CD4-positive, alpha-beta T cell (primary cell): ENCODE data around the gene FAM174C. TPM values are rescaled to one million over a fixed set of nuclear protein-coding genes. Genes with fewer than 3 reads are reported as not detected.
A peak's percentile ranks its signal among the peaks of the same experiment; 100 is the strongest.

ENCODE experiments used
- ATAC-seq: fragments of 200-7000 bp; cut with Tn5 transposase; one replicate; pipeline ENCODE4 v1.10.0; 2022; ENCODE audit warnings: mild to moderate bottlenecking; ENCODE audit not compliant: poor library complexity
- CTCF ChIA-PET: fragments of 350-600 bp; sonication (Branson Sonifier 250); formaldehyde crosslinking; loops from one replicate; lab custom pipeline; 2021; ENCODE audit warnings: antibody characterized with exemption, inconsistent platforms; lab: Charles Lee
- POLR2A ChIA-PET: fragments of 350-600 bp; sonication (Branson Sonifier 250); formaldehyde crosslinking; loops from one replicate; lab custom pipeline; 2021; ENCODE audit warnings: antibody characterized with exemption, inconsistent platforms; lab: Charles Lee
- DNase-seq, 14 experiments: peaks; one replicate each; pipeline ENCODE4 v3.0.0-alpha.2; 2013 to 2020; ENCODE audit warnings: mixed read lengths in 2 of 14
- H3K27ac ChIP-seq, 2 donors: one replicate each; pipeline versions ENCODE4 v1.5.1 to v1.7.0; 2013; ENCODE audit warnings: low read length in 2 of 2, low read depth in 1 of 2, mild to moderate bottlenecking in 1 of 2
- H3K27me3 ChIP-seq, 2 experiments: 1 replicate in 1 of 2; 2 replicates in 1 of 2; pipeline versions ENCODE4 v1.6.1 to v1.7.0; 2013; ENCODE audit warnings: low read length in 2 of 2, control low read depth in 1 of 2, mild to moderate bottlenecking in 1 of 2, moderate library complexity in 1 of 2; ENCODE audit not compliant: insufficient read depth in 2 of 2, control insufficient read depth in 1 of 2
- H3K36me3 ChIP-seq: one replicate; pipeline ENCODE4 v1.6.1; 2013; ENCODE audit warnings: low read length, control low read depth; ENCODE audit not compliant: insufficient read depth
- H3K4me1 ChIP-seq: one replicate; pipeline ENCODE4 v1.6.1; 2013; ENCODE audit warnings: low read length, control low read depth; ENCODE audit not compliant: insufficient read depth
- H3K4me3 ChIP-seq: one replicate; pipeline ENCODE4 v1.5.1; 2013; ENCODE audit warnings: mild to moderate bottlenecking, low read length, moderate library complexity
- H3K9me3 ChIP-seq, 2 experiments: 1 replicate in 1 of 2; 2 replicates in 1 of 2; pipeline versions ENCODE4 v1.6.1 to v1.7.0; 2013; ENCODE audit warnings: low read length in 2 of 2, mild to moderate bottlenecking in 2 of 2, control low read depth in 1 of 2, moderate library complexity in 1 of 2; ENCODE audit not compliant: control insufficient read depth in 1 of 2, insufficient read depth in 1 of 2
- H3K27ac Mint-ChIP-seq: one replicate; pipeline ENCODE4 v1.8.0; 2020; ENCODE audit warnings: mixed read lengths
- H3K27me3 Mint-ChIP-seq: one replicate; pipeline ENCODE4 v1.8.0; 2021; ENCODE audit warnings: mixed read lengths
- H3K36me3 Mint-ChIP-seq: one replicate; pipeline ENCODE4 v1.8.0; 2021; ENCODE audit warnings: low read depth, mixed read lengths
- H3K4me1 Mint-ChIP-seq: one replicate; pipeline ENCODE4 v1.8.0; 2021; ENCODE audit warnings: low read depth, mixed read lengths
- H3K4me3 Mint-ChIP-seq: one replicate; pipeline ENCODE4 v1.8.0; 2020; ENCODE audit warnings: mild to moderate bottlenecking, mixed read lengths
- H3K9me3 Mint-ChIP-seq: one replicate; pipeline ENCODE4 v1.8.0; 2020; ENCODE audit warnings: mixed read lengths
- intact Hi-C, 2 experiments: fragments of 100-400 bp; cut with DNase I in 1 of 2; cut with micrococcal nuclease in 1 of 2; formaldehyde crosslinking; loops; one replicate each; pipeline versions ENCODE4 v1.15.1 to v1.9.0; 2023 to 2025; cut with DNase I, micrococcal nuclease
- total RNA-seq, 174 experiments: library from RNA in 2 of 174; stranded (reverse) in 2 of 174; gene quantifications; one replicate each; pipeline ENCODE4 v1.2.3 and lab custom pipeline; 2021 to 2026
- TF ChIP-seq, protein P1 (sequence below): fragments of 200-600 bp; IDR thresholded peaks from one replicate; pipeline ENCODE4 v1.8.0; 2022; ENCODE audit warnings: antibody characterized with exemption, mild to moderate bottlenecking

FAM174C gene
- total RNA-seq, 2 experiments from 2014 or later, result 32.0 to 38.3 TPM

DNA sequence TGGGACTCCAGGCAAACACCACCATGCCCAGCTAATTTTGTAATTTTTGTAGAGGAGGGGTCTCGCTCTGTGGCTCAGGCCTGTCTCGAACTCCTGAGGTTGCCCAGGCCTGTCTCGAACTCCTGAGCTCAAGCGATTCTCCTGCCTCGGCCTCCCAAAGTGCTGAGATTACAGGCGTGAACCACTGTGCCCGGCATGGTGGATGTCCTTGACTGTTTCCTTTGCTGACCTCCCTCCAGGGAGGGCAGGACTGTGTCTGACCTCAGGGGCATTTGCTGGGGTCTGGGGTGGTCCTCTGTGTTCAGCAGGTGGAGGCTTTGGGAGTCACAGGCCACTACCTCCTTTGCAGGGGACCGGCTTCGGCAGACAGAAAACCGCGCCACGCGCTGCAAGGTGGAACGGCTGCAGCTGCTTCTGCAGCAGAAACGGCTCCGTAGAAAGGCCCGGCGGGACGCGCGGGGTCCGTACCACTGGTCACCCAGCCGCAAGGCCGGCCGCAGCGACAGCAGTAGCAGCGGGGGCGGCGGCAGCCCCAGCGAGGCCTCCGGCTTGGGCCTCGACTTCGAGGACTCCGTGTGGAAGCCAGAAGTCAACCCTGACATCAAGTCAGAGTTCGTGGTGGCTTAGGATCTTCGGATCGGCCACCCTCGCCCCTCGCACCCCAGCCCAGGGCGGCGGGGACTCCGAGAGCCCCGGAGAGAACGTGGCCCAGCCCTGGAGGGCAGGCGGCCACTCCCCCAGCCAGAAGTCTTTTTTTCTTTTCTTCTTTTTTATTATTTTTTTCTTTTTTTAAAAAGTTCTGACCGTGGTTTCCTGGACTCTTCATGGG, 18.5 kb upstream of the FAM174C start:
- peaks cover 63% of the 10 kb centered on the region for H3K36me3 Mint-ChIP-seq
- DNase-seq, result no peak
- H3K27me3 Mint-ChIP-seq, result no peaks in the 10 kb centered on the region
- ATAC-seq, result no peak
- peak overlapping the region; percentile 68 for H3K4me3 Mint-ChIP-seq
- peak overlapping the region; percentile 95 for H3K27ac Mint-ChIP-seq
- H3K27ac ChIP-seq, result peak overlapping the region; percentile 13 to 40
- peaks cover 47% of the 10 kb centered on the region for H3K4me1 Mint-ChIP-seq
- POLR2A ChIA-PET, result interaction anchor here (1.5 to 7.1 kb wide), 2 partner anchors 9 to 12 kb away, joined by 4 to 117 read pairs; partner anchors contain the start of gene CIRBP
- no peaks in the 10 kb centered on the region for H3K27me3 ChIP-seq
- H3K4me1 ChIP-seq, result peaks cover 97% of the 10 kb centered on the region
- H3K4me3 ChIP-seq, result no peak overlapping the region
- no peaks in the 10 kb centered on the region for H3K9me3 ChIP-seq
- intact Hi-C loops, result no loop called here
- H3K9me3 Mint-ChIP-seq, result no peaks in the 10 kb centered on the region
- CTCF ChIA-PET, result interaction anchor here (0.6 to 2.4 kb wide), 3 partner anchors 9 to 202 kb away, joined by 3 to 12 read pairs (median 4); no protein-coding TSS in a partner anchor
- TF ChIP-seq, protein P1, sequence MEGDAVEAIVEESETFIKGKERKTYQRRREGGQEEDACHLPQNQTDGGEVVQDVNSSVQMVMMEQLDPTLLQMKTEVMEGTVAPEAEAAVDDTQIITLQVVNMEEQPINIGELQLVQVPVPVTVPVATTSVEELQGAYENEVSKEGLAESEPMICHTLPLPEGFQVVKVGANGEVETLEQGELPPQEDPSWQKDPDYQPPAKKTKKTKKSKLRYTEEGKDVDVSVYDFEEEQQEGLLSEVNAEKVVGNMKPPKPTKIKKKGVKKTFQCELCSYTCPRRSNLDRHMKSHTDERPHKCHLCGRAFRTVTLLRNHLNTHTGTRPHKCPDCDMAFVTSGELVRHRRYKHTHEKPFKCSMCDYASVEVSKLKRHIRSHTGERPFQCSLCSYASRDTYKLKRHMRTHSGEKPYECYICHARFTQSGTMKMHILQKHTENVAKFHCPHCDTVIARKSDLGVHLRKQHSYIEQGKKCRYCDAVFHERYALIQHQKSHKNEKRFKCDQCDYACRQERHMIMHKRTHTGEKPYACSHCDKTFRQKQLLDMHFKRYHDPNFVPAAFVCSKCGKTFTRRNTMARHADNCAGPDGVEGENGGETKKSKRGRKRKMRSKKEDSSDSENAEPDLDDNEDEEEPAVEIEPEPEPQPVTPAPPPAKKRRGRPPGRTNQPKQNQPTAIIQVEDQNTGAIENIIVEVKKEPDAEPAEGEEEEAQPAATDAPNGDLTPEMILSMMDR, result no peak
- H3K36me3 ChIP-seq, result peaks cover 48% of the 10 kb centered on the region

DNA sequence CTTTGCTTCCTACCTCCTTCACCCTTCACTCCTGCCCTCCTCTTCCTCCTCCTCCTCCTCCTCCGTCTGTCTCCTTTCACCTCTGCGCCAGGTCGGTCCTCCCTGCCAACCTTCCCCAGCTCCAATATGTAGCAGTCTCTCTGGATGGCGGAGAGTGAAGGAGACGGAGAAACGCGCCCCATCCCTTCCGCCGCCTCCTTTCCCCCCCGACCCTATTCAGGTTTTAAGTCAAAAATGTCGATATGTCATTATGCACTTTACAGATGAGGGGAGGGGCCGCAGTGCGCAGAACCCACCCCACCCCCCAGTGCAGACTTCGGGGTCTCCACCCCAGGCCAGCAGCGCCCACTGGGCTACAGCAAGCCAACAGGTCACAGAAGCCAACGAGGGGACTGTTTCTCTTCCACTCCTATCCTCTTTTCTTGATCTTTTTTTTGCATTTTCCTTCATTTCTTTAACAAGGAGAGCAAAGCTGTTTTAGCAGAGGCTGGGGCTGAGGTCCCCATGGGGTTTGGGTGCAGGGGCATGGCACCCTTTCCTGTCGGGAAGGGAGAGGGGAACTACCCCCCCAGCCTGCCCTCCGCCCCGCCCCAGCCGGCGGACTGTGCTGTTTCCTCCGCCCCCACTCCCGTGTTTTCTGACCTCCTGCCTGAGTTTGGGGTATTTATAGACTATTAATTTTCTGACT, 17.7 kb upstream of the FAM174C start:
- Mint-ChIP-seq H3K4me3 (peak overlapping the region; percentile 91), H3K9me3 (no peaks in the 10 kb centered on the region), H3K4me1 (peaks cover 50% of the 10 kb centered on the region), H3K36me3 (peaks cover 58% of the 10 kb centered on the region), H3K27ac (peak overlapping the region; percentile 95), H3K27me3 (no peaks in the 10 kb centered on the region)
- intact Hi-C loops, result no loop called here
- H3K4me3 ChIP-seq, result no peak overlapping the region
- ChIA-PET CTCF (interaction anchor here (1.5 kb wide), 1 partner anchor 13 kb away, joined by 7 read pairs; no protein-coding TSS in a partner anchor), POLR2A (interaction anchor here (1.0 to 7.1 kb wide), 3 partner anchors 8 to 11 kb away, joined by 3 to 117 read pairs (median 4); partner anchors contain the start of gene CIRBP)
- ATAC-seq (no peak), DNase-seq (no peak)
- H3K9me3 ChIP-seq, result no peaks in the 10 kb centered on the region
- H3K4me1 ChIP-seq, result peaks cover 97% of the 10 kb centered on the region
- peaks cover 45% of the 10 kb centered on the region for H3K36me3 ChIP-seq
- peak overlapping the region; percentile 52 to 99 for H3K27ac ChIP-seq
- TF ChIP-seq, protein P1, result no peak
- H3K27me3 ChIP-seq, result no peaks in the 10 kb centered on the region

DNA sequence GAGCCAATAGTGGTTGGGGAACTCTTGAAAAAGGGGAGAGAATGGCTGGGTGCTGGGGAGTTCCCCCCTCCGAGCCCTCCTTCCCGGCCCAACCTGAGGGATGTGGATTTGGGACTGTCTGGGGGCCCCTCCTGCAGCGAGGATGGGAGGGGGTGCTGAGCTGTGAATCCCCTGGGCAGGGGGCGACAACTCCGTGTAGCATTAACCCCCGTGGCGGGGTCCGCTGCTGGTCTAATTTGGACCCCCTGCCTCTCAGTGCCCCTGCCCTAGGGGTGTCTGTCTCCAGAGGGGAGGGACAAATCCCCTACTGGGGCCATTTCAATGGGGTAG, 17.2 kb upstream of the FAM174C start:
- peaks cover 97% of the 10 kb centered on the region for H3K4me1 ChIP-seq
- H3K9me3 Mint-ChIP-seq, result no peaks in the 10 kb centered on the region
- H3K9me3 ChIP-seq, result no peaks in the 10 kb centered on the region
- peak overlapping the region; percentile 91 for H3K4me3 Mint-ChIP-seq
- peaks cover 45% of the 10 kb centered on the region for H3K36me3 ChIP-seq
- peak overlapping the region; percentile 52 to 99 for H3K27ac ChIP-seq
- peaks cover 49% of the 10 kb centered on the region for H3K4me1 Mint-ChIP-seq
- POLR2A ChIA-PET, result interaction anchor here (1.0 to 7.1 kb wide), 5 partner anchors 8 to 15 kb away, joined by 3 to 117 read pairs (median 4); partner anchors contain the start of gene CIRBP
- H3K36me3 Mint-ChIP-seq, result peaks cover 57% of the 10 kb centered on the region
- ATAC-seq (no peak), DNase-seq (no peak)
- intact Hi-C loops, result no loop called here
- H3K27me3 Mint-ChIP-seq, result no peaks in the 10 kb centered on the region
- TF ChIP-seq, protein P1, result no peak
- CTCF ChIA-PET, result interaction anchor here (1.5 kb wide), 1 partner anchor 14 kb away, joined by 7 read pairs; no protein-coding TSS in a partner anchor
- peak overlapping the region; percentile 56 for H3K4me3 ChIP-seq
- H3K27me3 ChIP-seq, result no peaks in the 10 kb centered on the region
- peak overlapping the region; percentile 95 for H3K27ac Mint-ChIP-seq
